Uterus (tissue), 2 donors: ENCODE measurements around the gene NBEAL2.

ENCODE experiments used
- CTCF ChIP-seq, 4 experiments: fragments of 200-600 bp in 2 of 4; fragments of 450-650 bp in 2 of 4; sonication (generic) in 2 of 4; IDR thresholded peaks; one replicate each; pipeline ENCODE4 v1.5.1; 2016 to 2019; ENCODE audit warnings: antibody characterized with exemption in 4 of 4, mild to moderate bottlenecking in 2 of 4, moderate library complexity in 1 of 4
- POLR2A ChIP-seq, 2 donors: fragments of 450-650 bp; IDR thresholded peaks; one replicate each; pipeline ENCODE4 v1.6.1; 2016; ENCODE audit warnings: antibody characterized with exemption in 2 of 2, mild to moderate bottlenecking in 1 of 2, moderate library complexity in 1 of 2

DNA sequence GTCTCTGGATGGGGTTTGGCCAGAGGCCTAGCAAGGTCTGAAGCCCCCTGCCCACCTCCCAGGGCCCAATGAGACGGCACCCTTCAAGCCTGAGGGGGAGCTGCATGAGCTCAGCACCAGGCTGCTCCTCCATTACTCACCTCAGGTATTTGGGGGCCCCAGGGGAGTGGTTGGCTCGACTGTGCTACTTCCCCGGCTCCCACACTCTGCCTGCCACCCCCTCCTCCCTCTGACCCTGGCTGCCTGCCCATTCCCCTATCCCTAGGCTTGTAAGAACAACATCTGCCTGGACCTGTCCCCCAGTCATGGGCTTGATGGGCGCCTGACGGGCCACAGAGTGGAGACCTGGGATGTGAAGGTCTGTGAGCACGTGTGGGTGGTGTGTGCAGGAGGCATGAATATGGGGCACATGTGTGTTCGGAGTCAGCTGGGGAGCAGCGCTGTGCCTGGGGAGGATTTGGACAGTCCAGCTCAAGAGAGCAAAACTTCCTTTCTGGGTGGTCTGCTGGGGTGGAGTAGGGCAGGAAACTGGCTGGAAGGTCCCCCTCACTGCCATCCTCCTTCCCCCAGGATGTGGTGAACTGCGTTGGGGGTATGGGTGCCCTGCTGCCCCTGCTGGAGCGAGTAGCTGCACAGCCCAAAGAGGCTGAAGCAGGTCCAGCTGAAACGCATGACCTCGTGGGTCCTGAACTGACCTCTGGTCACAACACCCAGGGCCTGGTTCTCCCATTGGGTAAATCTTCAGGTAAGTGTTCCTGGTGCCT is 17.4 kb downstream of the NBEAL2 start:
- TF ChIP-seq CTCF (IDR thresholded peaks at IDR 0.05) (no peak), POLR2A (IDR thresholded peaks at IDR 0.05) (no peak)
